Islet precursor cell (in vitro differentiated cells): ENCODE results near the gene NUP42.
"Not testable (repeated sequence)": the region's sequence is repeated elsewhere in the genome, so short reads cannot be mapped to it uniquely, and the experiment has no call there.

ENCODE experiments used
- DNase-seq: peaks from one replicate; pipeline ENCODE4 v3.0.0-alpha.2; 2018

Gene NUP42

DNA sequence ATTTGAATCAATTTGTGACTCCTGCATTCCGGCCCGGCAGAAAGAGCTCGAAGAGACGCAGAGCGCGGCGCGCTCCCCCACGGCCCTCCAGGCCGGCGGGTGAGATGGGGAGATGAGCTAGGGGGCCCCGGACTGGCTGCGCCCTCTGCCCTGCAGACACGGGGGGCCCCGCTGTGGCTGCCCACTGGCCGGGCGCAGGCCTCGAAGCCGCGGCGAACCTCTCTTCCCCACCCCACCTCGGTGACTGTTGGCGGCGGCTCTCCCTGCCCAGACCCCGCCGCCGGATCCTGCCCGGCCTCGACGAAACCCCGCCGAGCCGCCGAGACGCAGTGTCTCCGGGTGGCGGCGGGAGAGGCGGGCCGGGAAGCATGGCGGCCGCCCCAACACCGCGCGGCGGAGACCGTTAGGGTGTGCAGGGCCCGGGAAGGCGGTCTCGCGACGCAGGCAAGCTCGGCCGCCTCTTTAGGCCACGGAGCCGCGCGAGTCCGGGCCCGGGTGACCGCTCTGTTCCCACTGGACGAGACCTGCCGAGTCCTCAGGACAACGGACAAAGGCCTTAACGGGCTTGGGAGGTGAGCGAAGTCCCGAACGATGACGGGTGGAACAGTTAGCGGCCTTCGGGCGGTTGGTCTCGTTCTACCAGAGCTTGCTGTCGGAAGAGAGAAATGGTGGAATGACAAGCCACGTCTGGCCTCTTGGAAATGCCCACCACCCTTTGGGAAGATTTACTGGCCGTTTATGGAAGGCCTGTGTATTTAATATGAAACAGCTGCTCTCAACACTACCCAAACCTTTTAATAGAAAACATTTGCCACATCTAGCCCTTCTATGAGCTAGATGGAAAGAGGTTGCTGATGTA, 24.3 kb downstream of the NUP42 start:
- no peak for DNase-seq

- DNase-seq: no peak
Measured at GRCh38 chr7:23207021-23207420, 25.2 kb downstream of the NUP42 start.

GRCh38 chr7:23207884-23208283, 26.0 kb downstream of the NUP42 start:
- no peak for DNase-seq

- DNase-seq: no peak
Measured at GRCh38 chr7:23208316-23208715, 26.5 kb downstream of the NUP42 start.

GRCh38 chr7:23210506-23210905, 28.7 kb downstream of the NUP42 start:
- no peak for DNase-seq

DNA sequence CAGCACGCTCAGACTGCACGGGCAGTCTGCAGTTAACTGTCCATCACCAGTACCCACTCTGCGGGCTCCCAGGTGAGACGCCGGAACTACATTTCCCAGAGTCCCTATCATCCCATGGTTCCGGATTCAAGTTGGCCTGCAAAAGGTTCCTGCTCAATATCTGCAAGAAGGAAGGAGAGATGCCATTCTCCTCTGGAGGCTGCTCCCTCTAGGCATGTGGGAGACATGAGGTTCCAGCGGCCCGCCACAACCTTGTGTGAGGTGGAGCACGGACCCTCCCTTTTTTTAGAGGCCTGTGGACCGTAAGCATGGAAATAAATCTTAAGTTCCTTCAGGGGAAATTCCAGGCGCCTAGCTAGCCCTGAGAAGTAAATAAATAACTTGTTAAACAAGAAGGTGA, 29.7 kb downstream of the NUP42 start:
- DNase-seq: peak; percentile 66

- no peak for DNase-seq
Measured at GRCh38 chr7:23212395-23212794, 30.5 kb downstream of the NUP42 start.

- no peak for DNase-seq
Measured at GRCh38 chr7:23212841-23213240, 31.0 kb downstream of the NUP42 start.

- DNase-seq: no peak
Measured at GRCh38 chr7:23213755-23214154, 31.9 kb downstream of the NUP42 start.

GRCh38 chr7:23214423-23214822, 32.6 kb downstream of the NUP42 start:
- DNase-seq: no peak

DNA sequence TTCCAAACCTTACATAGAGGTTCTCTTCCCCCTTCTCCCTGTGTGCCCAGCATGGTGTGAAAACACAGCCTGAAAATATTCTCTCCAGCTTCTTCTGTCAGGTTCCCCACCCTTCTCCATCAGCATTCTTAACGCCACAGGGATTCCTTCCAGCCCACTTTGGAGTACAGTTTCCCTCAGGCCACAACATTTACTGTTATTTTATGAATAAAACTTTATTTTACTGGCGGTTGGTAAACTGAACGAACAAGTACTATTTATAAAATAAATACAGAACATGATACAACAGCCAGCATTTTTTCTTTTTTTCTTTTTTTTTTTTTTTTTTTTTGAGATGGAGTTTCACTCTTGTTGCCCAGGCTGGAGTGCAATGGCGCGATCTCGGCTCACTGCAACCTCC, 33.1 kb downstream of the NUP42 start:
- DNase-seq: no peak

- DNase-seq: no peak
Measured at GRCh38 chr7:23216021-23216420, 34.2 kb downstream of the NUP42 start.

GRCh38 chr7:23218196-23218595, 36.3 kb downstream of the NUP42 start:
- DNase-seq: no peak

- no peak for DNase-seq
Measured at GRCh38 chr7:23220690-23221305, 39.0 kb downstream of the NUP42 start.

DNA sequence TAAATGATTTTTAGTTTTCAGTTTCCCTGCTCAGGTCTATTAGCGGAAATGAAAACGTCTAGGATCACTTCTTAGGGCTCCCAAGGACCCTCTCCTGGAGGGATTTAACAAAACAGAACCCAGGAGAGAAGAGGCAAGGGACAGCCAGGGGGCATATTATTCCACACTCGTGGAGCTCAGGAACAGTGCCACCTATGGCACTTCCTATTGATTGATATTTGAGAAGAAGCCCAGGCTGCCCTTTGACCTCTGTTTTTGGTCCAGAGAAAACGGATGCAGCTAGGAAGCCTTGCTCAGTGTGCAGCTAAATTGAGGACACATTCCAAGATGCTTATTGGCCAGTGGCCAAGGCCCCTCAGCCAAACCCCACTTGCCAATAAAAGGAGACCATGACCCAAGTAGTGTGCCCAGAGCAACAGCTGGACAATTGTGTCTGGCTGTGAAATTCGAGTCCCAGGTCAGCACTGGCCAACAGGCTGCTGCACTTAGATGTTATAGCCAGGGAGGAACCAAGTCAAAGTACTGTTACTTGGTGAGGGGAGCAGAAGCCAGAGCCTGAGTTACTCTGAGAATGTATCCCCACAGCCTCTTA, 40.7 kb downstream of the NUP42 start:
- DNase-seq: no peak

DNA sequence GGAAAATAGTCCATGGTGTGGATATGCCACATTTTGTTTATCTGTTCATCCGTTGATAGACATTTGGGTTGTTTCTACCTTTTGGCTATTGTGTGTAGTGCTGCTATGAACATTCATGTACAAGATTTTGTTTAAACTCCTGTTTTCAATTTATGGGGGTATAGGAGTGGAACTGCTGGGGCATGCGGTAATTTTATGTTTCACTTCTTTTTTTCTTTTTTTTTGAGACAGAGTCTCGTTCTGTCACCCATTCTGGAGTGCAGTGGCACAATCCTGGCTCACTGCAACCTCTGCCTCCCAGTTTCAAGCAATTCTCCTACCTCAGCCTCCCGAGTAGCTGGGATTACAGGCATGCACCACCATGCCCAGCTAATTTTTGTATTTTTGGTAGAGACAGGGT, 42.5 kb downstream of the NUP42 start:
- not testable (repeated sequence) for DNase-seq

GRCh38 chr7:23226844-23227450, 45.1 kb downstream of the NUP42 start:
- no peak for DNase-seq

GRCh38 chr7:23228412-23228811, 46.6 kb downstream of the NUP42 start:
- DNase-seq: no peak

DNA sequence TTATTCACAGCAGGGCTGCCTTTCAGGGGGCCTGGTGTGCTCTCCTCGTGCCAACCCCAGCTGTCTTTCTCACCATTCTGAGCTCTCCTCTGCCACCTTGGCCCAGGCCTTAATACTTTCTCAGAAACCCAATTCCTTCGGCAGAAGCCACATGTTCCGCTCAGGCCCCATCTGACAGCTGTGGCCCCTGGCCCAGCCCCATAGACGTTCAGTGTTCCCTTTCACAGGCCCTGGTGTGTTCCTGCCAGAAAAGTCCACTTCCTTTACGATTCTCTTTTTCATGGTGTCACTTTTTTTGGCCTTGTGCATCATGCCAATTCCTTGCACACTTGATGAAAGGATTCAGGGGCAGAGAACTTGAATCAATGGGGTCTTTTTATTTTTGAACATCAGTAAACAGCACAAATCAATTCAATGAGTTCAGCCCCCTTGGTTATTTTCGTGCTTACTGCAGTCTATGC, 48.8 kb downstream of the NUP42 start:
- no peak for DNase-seq

GRCh38 chr7:23232966-23233365, 51.1 kb downstream of the NUP42 start:
- no peak for DNase-seq

GRCh38 chr7:23234569-23235296, 52.9 kb downstream of the NUP42 start:
- DNase-seq: no peak

DNA sequence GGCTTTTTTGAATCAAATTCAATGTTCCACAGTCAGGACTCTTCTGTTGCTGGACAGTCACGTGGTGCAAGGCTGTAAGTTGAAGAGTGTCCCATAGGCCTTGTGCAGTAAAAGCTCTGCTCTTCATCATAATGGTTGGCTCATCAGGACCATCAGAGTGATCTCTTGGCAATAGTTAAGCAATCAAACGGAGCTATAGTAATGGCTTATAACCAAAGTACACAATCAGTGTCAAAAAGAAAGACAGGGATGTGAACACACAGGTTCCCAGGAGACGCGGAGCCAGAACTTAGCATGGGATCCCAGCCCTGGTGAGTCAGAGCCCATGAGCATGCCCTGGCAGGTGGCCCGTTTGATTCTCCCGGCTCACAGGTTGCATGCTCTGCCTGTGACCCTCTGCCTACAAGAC, 54.0 kb downstream of the NUP42 start:
- DNase-seq: no peak

DNA sequence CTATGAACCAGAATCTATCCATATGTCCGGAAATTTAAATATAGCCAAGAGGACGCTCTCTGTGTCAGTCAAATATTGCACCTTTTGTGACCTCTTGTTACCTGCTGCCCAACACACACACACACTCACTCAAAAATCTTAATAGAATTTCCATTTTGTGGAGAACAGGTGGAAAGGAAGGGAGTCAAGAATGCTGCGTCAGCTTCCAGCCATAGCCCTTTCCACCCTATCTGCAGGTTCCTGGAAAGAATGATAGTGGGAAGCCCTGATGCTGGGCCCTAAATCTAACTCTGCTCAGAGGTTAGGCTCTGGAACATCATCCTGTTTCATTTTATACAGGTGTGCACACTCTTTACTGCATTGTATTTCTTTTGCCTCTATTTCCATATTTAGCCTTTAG, 55.2 kb downstream of the NUP42 start:
- DNase-seq: no peak
